Kasumi-1 (cell line): Measurements from ENCODE around the gene ICAM5.
"Not testable (repeated sequence)": the region's sequence is repeated elsewhere in the genome, so short reads cannot be mapped to it uniquely, and the experiment has no call there.

ENCODE experiments used
- DNase-seq, 2 experiments: peaks; one replicate each; lab custom pipeline; 2025; lab: John Stamatoyannopoulos, UW

The ICAM5 gene

GRCh38 chr19:10320602-10321416, 31.1 kb downstream of the ICAM5 start:
- no peak for DNase-seq

- no peak for DNase-seq
Observed at GRCh38 chr19:10321417-10321797, 31.7 kb downstream of the ICAM5 start.

- no peak for DNase-seq
Observed at GRCh38 chr19:10321874-10322835, 32.4 kb downstream of the ICAM5 start.

GRCh38 chr19:10325732-10326131, 36.0 kb downstream of the ICAM5 start:
- DNase-seq: no peak

- no peak for DNase-seq
Observed at GRCh38 chr19:10327793-10328192, 38.0 kb downstream of the ICAM5 start.

- no peak for DNase-seq
Observed at GRCh38 chr19:10328558-10329429, 39.0 kb downstream of the ICAM5 start.

GRCh38 chr19:10329555-10329954, 39.8 kb downstream of the ICAM5 start:
- no peak for DNase-seq

- peak in 1 of 2 experiments; percentile 73 for DNase-seq
Observed at GRCh38 chr19:10332158-10332964, 42.6 kb downstream of the ICAM5 start.

- peak; percentile 88 to 94 for DNase-seq
Observed at GRCh38 chr19:10332965-10333757, 43.4 kb downstream of the ICAM5 start, which contains the start of gene RAVER1. TSS of gene RAVER1 (minus strand) at chr19:10333529. CDS start at chr19:10333507, 22 bp downstream.

- DNase-seq: no peak
Observed at GRCh38 chr19:10333758-10334587, 44.2 kb downstream of the ICAM5 start.

GRCh38 chr19:10334588-10335351, 45.0 kb downstream of the ICAM5 start:
- peak in 1 of 2 experiments; percentile 11 for DNase-seq

- no peak for DNase-seq
Observed at GRCh38 chr19:10335352-10335985, 45.7 kb downstream of the ICAM5 start.

GRCh38 chr19:10336725-10337124, 47.0 kb downstream of the ICAM5 start:
- DNase-seq: not testable (repeated sequence)

GRCh38 chr19:10338940-10339339, 49.2 kb downstream of the ICAM5 start:
- DNase-seq: no peak

GRCh38 chr19:10339380-10339960, 49.7 kb downstream of the ICAM5 start, which contains the start of gene ICAM3:
TSS of gene ICAM3 (minus strand) at chr19:10339624. CDS start at chr19:10339614, 10 bp downstream.
- DNase-seq: peak; percentile 44 to 68

GRCh38 chr19:10339977-10340376, 50.2 kb downstream of the ICAM5 start:
- no peak for DNase-seq

- DNase-seq: no peak
Observed at GRCh38 chr19:10343495-10343894, 53.7 kb downstream of the ICAM5 start.
